Thymus (tissue), 11 donors: Measurements from ENCODE around the gene PDE2A. TPM values are rescaled to one million over a fixed set of nuclear protein-coding genes. Genes with fewer than 3 reads are reported as not detected.
A peak's percentile ranks its signal among the peaks of the same experiment; 100 is the strongest.

Experiments used
- DNase-seq, 9 donors: peaks; one replicate each; pipeline ENCODE4 v3.0.0-alpha.2; 2013; ENCODE audit warnings: low spot score in 9 of 9, low read depth in 6 of 9, missing footprints in 1 of 9
- H3K27ac ChIP-seq, 2 donors: one replicate each; pipeline ENCODE4 v1.5.1; 2013; ENCODE audit warnings: control low read depth in 1 of 2, low read depth in 1 of 2, low read length in 1 of 2, mild to moderate bottlenecking in 1 of 2, moderate library complexity in 1 of 2
- H3K27me3 ChIP-seq, 2 donors: one replicate each; pipeline ENCODE4 v1.5.1; 2013; ENCODE audit warnings: low read length in 1 of 2; ENCODE audit not compliant: control insufficient read depth in 2 of 2, insufficient read depth in 1 of 2
- H3K36me3 ChIP-seq, 2 donors: one replicate each; pipeline ENCODE4 v1.5.1; 2013; ENCODE audit warnings: low read length in 1 of 2, mild to moderate bottlenecking in 1 of 2, moderate library complexity in 1 of 2; ENCODE audit not compliant: control insufficient read depth in 2 of 2, insufficient read depth in 2 of 2
- H3K4me1 ChIP-seq, 2 donors: one replicate each; pipeline ENCODE4 v1.5.1; 2013; ENCODE audit warnings: low read length in 2 of 2; ENCODE audit not compliant: control insufficient read depth in 2 of 2, insufficient read depth in 2 of 2
- H3K4me3 ChIP-seq, 2 donors: one replicate each; pipeline ENCODE4 v1.5.1; 2013; ENCODE audit warnings: low read length in 2 of 2, control low read depth in 1 of 2, mild to moderate bottlenecking in 1 of 2
- H3K9me3 ChIP-seq, 2 donors: one replicate each; pipeline ENCODE4 v1.5.1; 2013; ENCODE audit warnings: low read length in 1 of 2, mild to moderate bottlenecking in 1 of 2; ENCODE audit not compliant: control insufficient read depth in 2 of 2, insufficient read depth in 1 of 2
- WGBS: extraction: QIAGEN DNeasy Blood & Tissue Kit; methylation state at CpG from one replicate; pipeline ENCODE4 v1.1.7; 2013; 5-methylcytosine and 5-hydroxymethylcytosine counted together
- polyA plus RNA-seq: library from polyadenylated mRNA; stranded (reverse); fragments of 200-250 nt; gene quantifications from one replicate; pipeline ENCODE4 v1.2.3, GENCODE V29; 2013
- total RNA-seq: library from RNA; stranded (reverse); fragments of 120-200 nt; gene quantifications from one replicate; pipeline ENCODE4 v1.2.4, GENCODE V29; 2013
- donor health status: healthy.

Gene PDE2A
- total and polyA plus RNA-seq, 2 donors, result 1.1 to 16.9 TPM

DNA sequence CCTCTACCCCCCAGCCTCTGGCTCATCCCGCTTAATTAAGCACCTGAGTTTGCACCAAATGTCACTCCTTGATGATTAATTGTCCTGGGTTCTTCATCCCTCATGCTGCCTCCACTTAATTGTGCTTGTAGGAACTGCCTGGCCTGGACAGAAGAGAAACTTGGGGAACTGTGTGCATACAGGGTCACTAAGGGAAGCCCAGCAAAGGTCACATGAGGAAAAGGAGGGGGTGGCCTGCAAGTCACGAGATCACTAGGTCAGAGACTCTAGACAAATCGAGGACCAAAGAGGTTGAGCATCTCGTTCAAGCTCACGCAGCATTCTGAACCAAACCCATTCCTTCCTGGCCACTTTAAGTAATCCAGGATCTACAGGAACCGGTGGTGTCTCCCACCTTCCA lies 75.8 kb downstream of the PDE2A start:
- 86% methylated on average over 6 of the region's 6 CpGs for WGBS
- no peak overlapping the region for H3K27ac ChIP-seq
- H3K4me1 ChIP-seq, result peaks cover 11 to 26% of the 10 kb centered on the region in 2 donors

GRCh38 chr11:72597721-72598120 lies 76.5 kb downstream of the PDE2A start:
- WGBS, result 86% methylated on average over 3 of the region's 3 CpGs

More for the DNA sequence above, 75.8 kb downstream of the PDE2A start:
- H3K9me3 ChIP-seq, result no peaks in the 10 kb centered on the region
- DNase-seq, result no peak
- no peak overlapping the region for H3K4me3 ChIP-seq
- peaks cover 0 to 63% of the 10 kb centered on the region in 2 donors for H3K27me3 ChIP-seq
- H3K36me3 ChIP-seq, result no peaks in the 10 kb centered on the region

DNA sequence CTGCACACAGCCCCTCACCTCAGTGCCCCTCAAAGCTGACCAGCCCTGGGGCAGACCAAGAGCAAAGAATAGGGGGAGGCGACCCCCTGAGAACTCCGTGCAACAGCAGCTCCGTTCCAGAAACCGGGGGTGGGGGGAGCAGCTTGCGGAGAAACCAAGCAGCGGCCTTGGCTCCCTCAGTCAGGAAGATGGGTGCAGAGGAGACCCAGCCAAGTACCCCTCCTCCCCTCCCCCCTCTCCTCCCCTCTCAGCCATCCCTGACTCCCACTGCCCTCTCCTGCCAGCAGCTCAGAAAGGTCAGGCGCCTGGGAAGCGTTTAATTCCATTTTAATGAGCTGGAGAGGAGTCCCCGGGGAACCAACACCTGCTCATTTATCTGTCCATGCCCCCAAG lies 78.9 kb downstream of the PDE2A start:
- Histone ChIP-seq H3K36me3 (no peaks in the 10 kb centered on the region), H3K27me3 (peaks cover 9 to 64% of the 10 kb centered on the region in 2 donors), H3K4me3 (no peak overlapping the region), H3K27ac (no peak overlapping the region), H3K4me1 (peaks cover 36 to 56% of the 10 kb centered on the region in 2 donors), H3K9me3 (no peaks in the 10 kb centered on the region)
- WGBS, result 85% methylated on average over 9 of the region's 9 CpGs
- DNase-seq, result no peak

More at GRCh38 chr11:72597721-72598120, 76.5 kb downstream of the PDE2A start:
- no peak overlapping the region for H3K4me3 ChIP-seq
- H3K36me3 ChIP-seq, result no peaks in the 10 kb centered on the region
- H3K27me3 ChIP-seq, result peaks cover 0 to 57% of the 10 kb centered on the region in 2 donors
- H3K27ac ChIP-seq, result no peak overlapping the region
- no peaks in the 10 kb centered on the region for H3K9me3 ChIP-seq
- no peak for DNase-seq
- peaks cover 18 to 33% of the 10 kb centered on the region in 2 donors for H3K4me1 ChIP-seq

GRCh38 chr11:72594493-72595291 lies 79.5 kb downstream of the PDE2A start:
- Histone ChIP-seq H3K27me3 (peaks cover 15 to 64% of the 10 kb centered on the region in 2 donors), H3K4me3 (no peak overlapping the region), H3K36me3 (no peaks in the 10 kb centered on the region), H3K9me3 (peaks cover 0 to 2% of the 10 kb centered on the region in 2 donors), H3K4me1 (peaks cover 41 to 62% of the 10 kb centered on the region in 2 donors), H3K27ac (no peak overlapping the region)
- DNase-seq, result peak in 1 of 9 donors; percentile 16
- WGBS, result 87% methylated on average over 8 of the region's 8 CpGs

DNA sequence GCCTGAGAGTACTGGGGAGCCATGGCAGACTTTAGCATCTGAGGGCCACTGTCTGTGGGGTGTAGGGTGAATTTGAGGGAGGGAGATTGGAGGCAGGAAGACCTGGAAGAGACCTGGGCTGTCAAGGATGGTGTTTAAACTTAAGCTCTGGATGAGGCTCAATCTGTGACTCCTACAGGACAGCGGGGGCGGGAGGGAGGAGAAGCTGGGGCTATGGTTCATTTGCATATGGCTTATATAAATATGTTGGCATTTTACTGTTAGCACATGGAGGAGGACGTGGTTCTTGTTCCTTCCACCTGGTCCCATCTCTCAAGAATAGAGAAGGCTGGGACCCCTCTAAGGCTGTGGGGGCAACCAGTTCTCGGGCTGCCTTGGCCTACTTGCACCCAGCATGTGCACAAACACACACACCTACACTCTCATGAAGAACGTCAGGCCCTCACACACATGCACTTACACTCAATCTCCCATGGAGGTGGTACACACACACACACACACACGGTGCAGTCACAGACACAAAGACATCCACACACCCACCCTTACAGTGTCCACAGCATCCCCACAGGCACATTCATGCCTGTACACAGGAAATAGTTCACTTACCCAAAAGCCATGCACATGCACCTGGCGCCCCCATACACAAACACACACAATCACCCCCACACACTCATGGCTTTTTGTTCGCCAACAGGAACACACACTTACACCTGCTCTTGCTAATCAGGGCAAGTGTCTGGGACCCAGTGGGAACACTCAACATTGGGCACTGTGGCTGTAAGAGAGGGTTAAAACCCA lies 81.3 kb downstream of the PDE2A start:
- H3K4me1 ChIP-seq, result peaks cover 43 to 65% of the 10 kb centered on the region in 2 donors
- H3K4me3 ChIP-seq, result peak overlapping the region in 1 of 2 donors; percentile 24
- H3K36me3 ChIP-seq, result no peaks in the 10 kb centered on the region
- 68% methylated on average over 8 of the region's 8 CpGs for WGBS
- H3K27ac ChIP-seq, result peak overlapping the region; percentile 81 to 90
- DNase-seq, result peak in 6 of 9 donors; percentile 23 to 71 (median 44)
- peaks cover 0 to 9% of the 10 kb centered on the region in 2 donors for H3K9me3 ChIP-seq
- H3K27me3 ChIP-seq, result peaks cover 23 to 67% of the 10 kb centered on the region in 2 donors

GRCh38 chr11:72591785-72592502 lies 82.3 kb downstream of the PDE2A start:
- 25% methylated on average over 10 of the region's 10 CpGs for WGBS
- Histone ChIP-seq H3K27me3 (peaks cover 23 to 71% of the 10 kb centered on the region in 2 donors), H3K4me1 (peaks cover 43 to 62% of the 10 kb centered on the region in 2 donors), H3K36me3 (no peaks in the 10 kb centered on the region), H3K9me3 (peaks cover 0 to 9% of the 10 kb centered on the region in 2 donors), H3K27ac (peak overlapping the region; percentile 81 to 90), H3K4me3 (peak overlapping the region in 1 of 2 donors; percentile 24)
- DNase-seq, result peak; percentile 63 to 93 (median 80)

GRCh38 chr11:72591023-72591422 lies 83.2 kb downstream of the PDE2A start:
- DNase-seq, result no peak
- WGBS, result 66% methylated on average over 5 of the region's 5 CpGs
- no peak overlapping the region for H3K27ac ChIP-seq

GRCh38 chr11:72589802-72590761 lies 84.1 kb downstream of the PDE2A start:
- Histone ChIP-seq H3K27me3 (peaks cover 31 to 75% of the 10 kb centered on the region in 2 donors), H3K9me3 (peaks cover 0 to 9% of the 10 kb centered on the region in 2 donors), H3K27ac (no peak overlapping the region), H3K4me3 (peak overlapping the region in 1 of 2 donors; percentile 28), H3K36me3 (no peaks in the 10 kb centered on the region), H3K4me1 (peaks cover 40 to 55% of the 10 kb centered on the region in 2 donors)
- DNase-seq, result peak in 4 of 9 donors; percentile 35 to 65 (median 54)
- WGBS, result 5% methylated on average over 74 of the region's 74 CpGs

More at GRCh38 chr11:72591023-72591422, 83.2 kb downstream of the PDE2A start:
- H3K9me3 ChIP-seq, result peaks cover 0 to 9% of the 10 kb centered on the region in 2 donors
- H3K4me1 ChIP-seq, result peaks cover 40 to 56% of the 10 kb centered on the region in 2 donors
- H3K4me3 ChIP-seq, result no peak overlapping the region
- peaks cover 24 to 75% of the 10 kb centered on the region in 2 donors for H3K27me3 ChIP-seq
- no peaks in the 10 kb centered on the region for H3K36me3 ChIP-seq
